Liver (tissue), 9 donors: ENCODE data around the gene MYOF. TPM values are rescaled to one million over a fixed set of nuclear protein-coding genes. Genes with fewer than 3 reads are reported as not detected.

Experiments used
- DNase-seq: peaks from one replicate; pipeline ENCODE4 v3.0.0-alpha.2; 2017; ENCODE audit warnings: low spot score
- H3K27ac ChIP-seq, 2 donors: one replicate each; pipeline ENCODE4 v1.7.0; 2013; ENCODE audit warnings: inconsistent platforms in 2 of 2, low read length in 2 of 2, control low read depth in 1 of 2, low read depth in 1 of 2, mild to moderate bottlenecking in 1 of 2
- H3K27me3 ChIP-seq, 4 donors: one replicate each; pipeline versions ENCODE4 v1.6.1 to v1.7.0; 2013; ENCODE audit warnings: low read length in 3 of 4, inconsistent platforms in 1 of 4, mild to moderate bottlenecking in 1 of 4, moderate library complexity in 1 of 4; ENCODE audit not compliant: control insufficient read depth in 4 of 4, insufficient read depth in 4 of 4
- H3K36me3 ChIP-seq, 4 donors: one replicate each; pipeline versions ENCODE4 v1.6.1 to v1.7.0; 2013; ENCODE audit warnings: low read length in 3 of 4, mild to moderate bottlenecking in 3 of 4, low read depth in 1 of 4, moderate library complexity in 1 of 4; ENCODE audit not compliant: control insufficient read depth in 4 of 4, insufficient read depth in 3 of 4
- H3K4me1 ChIP-seq, 4 donors: one replicate each; pipeline versions ENCODE4 v1.6.1 to v1.7.0; 2013; ENCODE audit warnings: low read length in 3 of 4, mild to moderate bottlenecking in 3 of 4, moderate library complexity in 1 of 4; ENCODE audit not compliant: control insufficient read depth in 4 of 4, insufficient read depth in 4 of 4
- H3K4me3 ChIP-seq, 3 donors: one replicate each; pipeline versions ENCODE4 v1.6.1 to v1.7.0; 2013; ENCODE audit warnings: low read length in 3 of 3, control low read depth in 1 of 3, low read depth in 1 of 3, mild to moderate bottlenecking in 1 of 3
- H3K9ac ChIP-seq, 2 donors: one replicate each; pipeline ENCODE4 v1.7.0; 2013; ENCODE audit warnings: low read length in 2 of 2, mild to moderate bottlenecking in 2 of 2, moderate library complexity in 2 of 2, control low read depth in 1 of 2, low read depth in 1 of 2
- H3K9me3 ChIP-seq, 4 donors: one replicate each; pipeline versions ENCODE4 v1.6.1 to v1.7.0; 2013; ENCODE audit warnings: low read length in 3 of 4; ENCODE audit not compliant: control insufficient read depth in 4 of 4
- ATF3 ChIP-seq: IDR thresholded peaks from 2 replicates; pipeline ENCODE4 v1.6.1; 2016; ENCODE audit warnings: antibody characterized with exemption
- CTCF ChIP-seq: fragments of 150-350 bp; IDR thresholded peaks from 2 replicates; pipeline ENCODE4 v1.5.1; 2017; ENCODE audit warnings: improper control_type of control experiment, low read depth, low read length; ENCODE audit not compliant: missing input control
- EGR1 ChIP-seq, 2 donors: IDR thresholded peaks; 2 replicates each; pipeline ENCODE4 v1.6.1; 2016 to 2018; ENCODE audit warnings: antibody characterized with exemption in 2 of 2, low read depth in 2 of 2
- FOXA1 ChIP-seq: IDR thresholded peaks from 2 replicates; pipeline ENCODE4 v1.6.1; 2016; ENCODE audit warnings: antibody characterized with exemption
- GABPA ChIP-seq, 2 donors: IDR thresholded peaks in 1 of 2; conservative IDR thresholded peaks in 1 of 2; 2 replicates each; pipeline ENCODE4 v1.6.1; 2016; ENCODE audit warnings: antibody characterized with exemption in 2 of 2, mild to moderate bottlenecking in 1 of 2, moderate library complexity in 1 of 2
- HNF4A ChIP-seq, 2 donors: conservative IDR thresholded peaks; 2 replicates each; pipeline ENCODE4 v1.6.1; 2016; ENCODE audit warnings: antibody characterized with exemption in 2 of 2, mild to moderate bottlenecking in 2 of 2
- JUND ChIP-seq, 2 donors: IDR thresholded peaks; 2 replicates each; pipeline ENCODE4 v1.6.1; 2016; ENCODE audit warnings: antibody characterized with exemption in 2 of 2
- NR2F2 ChIP-seq: IDR thresholded peaks from 2 replicates; pipeline ENCODE4 v1.6.1; 2016; ENCODE audit warnings: antibody characterized with exemption
- RAD21 ChIP-seq, 2 donors: IDR thresholded peaks; 2 replicates each; pipeline ENCODE4 v1.6.1; 2016; ENCODE audit warnings: antibody characterized with exemption in 2 of 2, mild to moderate bottlenecking in 2 of 2
- REST ChIP-seq: IDR thresholded peaks from 2 replicates; pipeline ENCODE4 v1.6.1; 2016; ENCODE audit warnings: antibody characterized with exemption, mild to moderate bottlenecking
- RXRA ChIP-seq, 2 donors: IDR thresholded peaks; 2 replicates each; pipeline ENCODE4 v1.6.1; 2017 to 2018; ENCODE audit warnings: antibody characterized with exemption in 2 of 2, mild to moderate bottlenecking in 1 of 2
- SP1 ChIP-seq: IDR thresholded peaks from 2 replicates; pipeline ENCODE4 v1.6.1; 2018; ENCODE audit warnings: antibody characterized with exemption, mild to moderate bottlenecking
- whole genome bisulfite sequencing: extraction: QIAGEN DNeasy Blood & Tissue Kit; methylation state at CpG from one replicate; pipeline ENCODE4 v1.1.7; 2013; 5-methylcytosine and 5-hydroxymethylcytosine counted together
- polyA plus RNA-seq, 2 donors: library from polyadenylated mRNA; stranded (reverse) in 1 of 2; unstranded in 1 of 2; fragments of 200-250 nt in 1 of 2; fragments of >200 nt in 1 of 2; fragmentation: Nextera tagmentation in 1 of 2; extraction: Ambion mirVana in 1 of 2; gene quantifications; one replicate each; pipeline versions ENCODE4 v1.2.1 to v1.2.3, GENCODE V29; 2013 to 2015
- total RNA-seq, 2 donors: library from RNA; depleted of rRNA; stranded (reverse); fragments of >200 nt; gene quantifications; one replicate each; pipeline ENCODE4 v1.2.3, GENCODE V29; 2014
- TF ChIP-seq, protein P1 (sequence below): IDR thresholded peaks from 2 replicates; pipeline ENCODE4 v1.6.1; 2016; ENCODE audit warnings: antibody characterized with exemption
- TF ChIP-seq, protein P2 (sequence below): IDR thresholded peaks from 2 replicates; pipeline ENCODE4 v1.6.1; 2016; ENCODE audit warnings: antibody characterized with exemption
- donor health status: healthy.
- donor health status: healthy.
- donor health status: healthy.
- donor health status: healthy.
- donor health status: healthy.

The MYOF gene
- total and polyA plus RNA-seq, 4 donors = 0.89 to 5.7 (median 3.2) TPM

DNA sequence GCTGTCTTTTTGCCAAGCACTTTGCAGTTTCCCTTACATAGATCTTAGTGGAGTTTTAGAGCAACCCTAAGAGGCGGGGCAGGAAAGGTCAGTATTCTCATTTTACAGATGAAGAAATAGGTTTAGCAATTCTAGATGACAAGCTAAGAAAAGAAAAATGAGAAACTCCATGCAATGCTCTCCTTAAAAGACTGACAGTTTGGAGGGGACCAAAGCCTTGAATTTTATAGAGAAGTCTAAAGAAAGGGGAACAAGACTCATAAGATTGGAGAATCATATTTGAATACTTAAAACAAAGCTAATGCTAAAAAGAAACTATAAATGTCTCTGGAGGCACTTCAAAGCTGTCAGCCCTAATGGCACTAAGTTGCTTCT, 33.9 kb upstream of the MYOF start:
- H3K27ac ChIP-seq = no peak overlapping the region
- no peak for TF ChIP-seq NR2F2
- TF ChIP-seq RXRA (IDR thresholded peaks at IDR 0.05) = no peak

GRCh38 chr10:93515071-93516005, 33.2 kb upstream of the MYOF start:
- TF ChIP-seq RXRA (IDR thresholded peaks at IDR 0.05) (no peak), ATF3 (no peak), GABPA (IDR thresholded peaks at IDR 0.05 in 1 of 2, conservative IDR thresholded peaks at IDR 0.05 in 1 of 2) (no peak), REST (no peak)
- TF ChIP-seq, protein P1, sequence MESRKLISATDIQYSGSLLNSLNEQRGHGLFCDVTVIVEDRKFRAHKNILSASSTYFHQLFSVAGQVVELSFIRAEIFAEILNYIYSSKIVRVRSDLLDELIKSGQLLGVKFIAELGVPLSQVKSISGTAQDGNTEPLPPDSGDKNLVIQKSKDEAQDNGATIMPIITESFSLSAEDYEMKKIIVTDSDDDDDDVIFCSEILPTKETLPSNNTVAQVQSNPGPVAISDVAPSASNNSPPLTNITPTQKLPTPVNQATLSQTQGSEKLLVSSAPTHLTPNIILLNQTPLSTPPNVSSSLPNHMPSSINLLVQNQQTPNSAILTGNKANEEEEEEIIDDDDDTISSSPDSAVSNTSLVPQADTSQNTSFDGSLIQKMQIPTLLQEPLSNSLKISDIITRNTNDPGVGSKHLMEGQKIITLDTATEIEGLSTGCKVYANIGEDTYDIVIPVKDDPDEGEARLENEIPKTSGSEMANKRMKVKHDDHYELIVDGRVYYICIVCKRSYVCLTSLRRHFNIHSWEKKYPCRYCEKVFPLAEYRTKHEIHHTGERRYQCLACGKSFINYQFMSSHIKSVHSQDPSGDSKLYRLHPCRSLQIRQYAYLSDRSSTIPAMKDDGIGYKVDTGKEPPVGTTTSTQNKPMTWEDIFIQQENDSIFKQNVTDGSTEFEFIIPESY = no peak
- H3K9me3 ChIP-seq = no peaks in the 10 kb centered on the region
- 75% methylated on average over 8 of the region's 8 CpGs for WGBS
- H3K9ac ChIP-seq = no peak overlapping the region
- no peak overlapping the region for H3K27ac ChIP-seq
- no peaks in the 10 kb centered on the region for H3K36me3 ChIP-seq
- no peaks in the 10 kb centered on the region for H3K27me3 ChIP-seq
- H3K4me3 ChIP-seq = no peak overlapping the region
- no peaks in the 10 kb centered on the region for H3K4me1 ChIP-seq
- DNase-seq = no peak

More for the DNA sequence above, 33.9 kb upstream of the MYOF start:
- no peaks in the 10 kb centered on the region for H3K4me1 ChIP-seq
- H3K9ac ChIP-seq = no peak overlapping the region
- no peaks in the 10 kb centered on the region for H3K9me3 ChIP-seq
- 95% methylated on average over 1 of the region's 1 CpG for WGBS
- no peaks in the 10 kb centered on the region for H3K36me3 ChIP-seq
- no peak overlapping the region for H3K4me3 ChIP-seq
- no peak for DNase-seq
- no peaks in the 10 kb centered on the region for H3K27me3 ChIP-seq

DNA sequence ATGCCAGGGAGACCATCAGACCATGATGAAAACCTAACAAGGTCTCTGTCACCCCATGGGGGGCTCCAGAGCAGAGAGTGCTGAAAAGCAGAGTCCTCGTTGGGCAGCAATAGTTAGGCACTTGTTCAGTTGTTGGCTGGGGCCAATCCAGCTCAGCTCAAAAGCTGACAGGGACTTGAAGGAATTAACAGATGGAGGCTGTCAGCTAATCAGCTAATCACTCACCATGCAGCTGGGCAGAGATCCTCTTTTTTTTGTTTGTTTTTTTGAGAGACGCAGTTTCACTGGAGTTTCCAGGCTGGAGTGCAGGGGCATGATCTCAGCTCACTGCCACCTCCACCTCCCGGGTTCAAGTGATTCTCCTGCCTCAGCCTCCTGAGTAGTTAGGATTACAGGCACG, 32.4 kb upstream of the MYOF start:
- Histone ChIP-seq H3K4me1 (no peaks in the 10 kb centered on the region), H3K27me3 (no peaks in the 10 kb centered on the region), H3K9ac (no peak overlapping the region), H3K4me3 (no peak overlapping the region), H3K36me3 (no peaks in the 10 kb centered on the region), H3K9me3 (no peaks in the 10 kb centered on the region), H3K27ac (no peak overlapping the region)
- WGBS = 90% methylated on average over 4 of the region's 4 CpGs
- no peak for DNase-seq
- no peak for TF ChIP-seq CTCF
- TF ChIP-seq REST = no peak
- TF ChIP-seq NR2F2 = no peak
- no peak for TF ChIP-seq EGR1 (IDR thresholded peaks at IDR 0.05; ENCODE audit: low read depth in 2 of 2)
- TF ChIP-seq, protein P2, sequence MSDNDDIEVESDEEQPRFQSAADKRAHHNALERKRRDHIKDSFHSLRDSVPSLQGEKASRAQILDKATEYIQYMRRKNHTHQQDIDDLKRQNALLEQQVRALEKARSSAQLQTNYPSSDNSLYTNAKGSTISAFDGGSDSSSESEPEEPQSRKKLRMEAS = no peak
- no peak for TF ChIP-seq GABPA (IDR thresholded peaks at IDR 0.05 in 1 of 2, conservative IDR thresholded peaks at IDR 0.05 in 1 of 2)
- TF ChIP-seq JUND (IDR thresholded peaks at IDR 0.05) = no peak
- no peak for TF ChIP-seq RAD21 (IDR thresholded peaks at IDR 0.05)
- TF ChIP-seq SP1 = no peak
- TF ChIP-seq HNF4A (conservative IDR thresholded peaks at IDR 0.05) = no peak
- TF ChIP-seq FOXA1 = no peak
